ENCODE results near the gene CASKIN2.

DNA sequence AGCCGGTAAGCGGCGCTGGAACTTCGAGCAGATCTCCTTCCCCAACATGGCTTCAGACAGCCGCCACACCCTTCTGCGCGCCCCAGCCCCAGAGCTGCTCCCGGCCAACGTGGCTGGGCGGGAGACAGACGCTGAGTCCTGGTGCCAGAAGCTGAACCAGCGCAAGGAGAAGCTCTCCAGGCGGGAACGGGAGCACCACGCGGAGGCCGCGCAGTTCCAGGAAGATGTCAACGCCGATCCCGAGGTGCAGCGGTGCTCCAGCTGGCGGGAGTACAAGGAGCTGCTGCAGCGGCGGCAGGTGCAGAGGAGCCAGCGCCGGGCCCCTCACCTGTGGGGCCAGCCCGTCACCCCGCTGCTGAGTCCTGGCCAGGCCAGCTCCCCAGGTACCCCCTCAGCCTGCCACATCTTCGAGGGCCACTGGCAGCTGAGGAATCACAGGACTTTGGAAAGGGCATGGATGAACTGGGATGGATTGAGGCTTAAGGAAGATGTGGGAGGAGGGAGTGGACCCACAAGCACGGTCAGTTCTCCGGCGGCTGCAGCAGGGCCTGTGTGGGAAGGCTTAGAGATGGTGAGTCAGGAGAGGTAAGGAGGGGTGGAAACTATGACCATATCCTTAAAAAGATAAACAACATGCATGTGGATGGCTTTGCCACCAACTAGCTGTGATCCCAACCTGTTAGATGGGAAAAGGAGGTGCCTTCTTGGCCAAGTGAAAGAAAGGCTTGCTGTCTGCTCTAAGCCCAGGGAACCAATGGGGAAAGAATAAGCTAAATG is 6.8 kb upstream of the CASKIN2 start:
- TF ChIP-seq, protein P1, sequence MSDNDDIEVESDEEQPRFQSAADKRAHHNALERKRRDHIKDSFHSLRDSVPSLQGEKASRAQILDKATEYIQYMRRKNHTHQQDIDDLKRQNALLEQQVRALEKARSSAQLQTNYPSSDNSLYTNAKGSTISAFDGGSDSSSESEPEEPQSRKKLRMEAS (IDR thresholded peaks at IDR 0.05): no peak
- TF ChIP-seq, protein P2, sequence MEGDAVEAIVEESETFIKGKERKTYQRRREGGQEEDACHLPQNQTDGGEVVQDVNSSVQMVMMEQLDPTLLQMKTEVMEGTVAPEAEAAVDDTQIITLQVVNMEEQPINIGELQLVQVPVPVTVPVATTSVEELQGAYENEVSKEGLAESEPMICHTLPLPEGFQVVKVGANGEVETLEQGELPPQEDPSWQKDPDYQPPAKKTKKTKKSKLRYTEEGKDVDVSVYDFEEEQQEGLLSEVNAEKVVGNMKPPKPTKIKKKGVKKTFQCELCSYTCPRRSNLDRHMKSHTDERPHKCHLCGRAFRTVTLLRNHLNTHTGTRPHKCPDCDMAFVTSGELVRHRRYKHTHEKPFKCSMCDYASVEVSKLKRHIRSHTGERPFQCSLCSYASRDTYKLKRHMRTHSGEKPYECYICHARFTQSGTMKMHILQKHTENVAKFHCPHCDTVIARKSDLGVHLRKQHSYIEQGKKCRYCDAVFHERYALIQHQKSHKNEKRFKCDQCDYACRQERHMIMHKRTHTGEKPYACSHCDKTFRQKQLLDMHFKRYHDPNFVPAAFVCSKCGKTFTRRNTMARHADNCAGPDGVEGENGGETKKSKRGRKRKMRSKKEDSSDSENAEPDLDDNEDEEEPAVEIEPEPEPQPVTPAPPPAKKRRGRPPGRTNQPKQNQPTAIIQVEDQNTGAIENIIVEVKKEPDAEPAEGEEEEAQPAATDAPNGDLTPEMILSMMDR (IDR thresholded peaks at IDR 0.05; ENCODE audit: low read depth, low read length, missing input control): no peak
- TF ChIP-seq TAF1 (conservative IDR thresholded peaks at IDR 0.05) (no peak), FOXA1 (IDR thresholded peaks at IDR 0.05) (no peak)

Data from liver (tissue), 3 donors.